Retinal pigment epithelial cell (primary cell): ENCODE measurements around the gene GALNS.

ENCODE experiments used
- DNase-seq: peaks from one replicate; pipeline ENCODE4 v3.0.0-alpha.2; 2010; ENCODE audit warnings: low read depth
- H3K4me3 ChIP-seq: 2 replicates; pipeline ENCODE4 v1.5.1; 2011; ENCODE audit warnings: mild to moderate bottlenecking, low read length, control low read depth, moderate library complexity
- TF ChIP-seq, protein P1 (sequence below): conservative IDR thresholded peaks from 2 replicates; pipeline ENCODE4 v1.5.1; 2011; ENCODE audit warnings: low read depth, low read length, control low read depth, inconsistent platforms

Gene GALNS, protein sequence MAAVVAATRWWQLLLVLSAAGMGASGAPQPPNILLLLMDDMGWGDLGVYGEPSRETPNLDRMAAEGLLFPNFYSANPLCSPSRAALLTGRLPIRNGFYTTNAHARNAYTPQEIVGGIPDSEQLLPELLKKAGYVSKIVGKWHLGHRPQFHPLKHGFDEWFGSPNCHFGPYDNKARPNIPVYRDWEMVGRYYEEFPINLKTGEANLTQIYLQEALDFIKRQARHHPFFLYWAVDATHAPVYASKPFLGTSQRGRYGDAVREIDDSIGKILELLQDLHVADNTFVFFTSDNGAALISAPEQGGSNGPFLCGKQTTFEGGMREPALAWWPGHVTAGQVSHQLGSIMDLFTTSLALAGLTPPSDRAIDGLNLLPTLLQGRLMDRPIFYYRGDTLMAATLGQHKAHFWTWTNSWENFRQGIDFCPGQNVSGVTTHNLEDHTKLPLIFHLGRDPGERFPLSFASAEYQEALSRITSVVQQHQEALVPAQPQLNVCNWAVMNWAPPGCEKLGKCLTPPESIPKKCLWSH

DNA sequence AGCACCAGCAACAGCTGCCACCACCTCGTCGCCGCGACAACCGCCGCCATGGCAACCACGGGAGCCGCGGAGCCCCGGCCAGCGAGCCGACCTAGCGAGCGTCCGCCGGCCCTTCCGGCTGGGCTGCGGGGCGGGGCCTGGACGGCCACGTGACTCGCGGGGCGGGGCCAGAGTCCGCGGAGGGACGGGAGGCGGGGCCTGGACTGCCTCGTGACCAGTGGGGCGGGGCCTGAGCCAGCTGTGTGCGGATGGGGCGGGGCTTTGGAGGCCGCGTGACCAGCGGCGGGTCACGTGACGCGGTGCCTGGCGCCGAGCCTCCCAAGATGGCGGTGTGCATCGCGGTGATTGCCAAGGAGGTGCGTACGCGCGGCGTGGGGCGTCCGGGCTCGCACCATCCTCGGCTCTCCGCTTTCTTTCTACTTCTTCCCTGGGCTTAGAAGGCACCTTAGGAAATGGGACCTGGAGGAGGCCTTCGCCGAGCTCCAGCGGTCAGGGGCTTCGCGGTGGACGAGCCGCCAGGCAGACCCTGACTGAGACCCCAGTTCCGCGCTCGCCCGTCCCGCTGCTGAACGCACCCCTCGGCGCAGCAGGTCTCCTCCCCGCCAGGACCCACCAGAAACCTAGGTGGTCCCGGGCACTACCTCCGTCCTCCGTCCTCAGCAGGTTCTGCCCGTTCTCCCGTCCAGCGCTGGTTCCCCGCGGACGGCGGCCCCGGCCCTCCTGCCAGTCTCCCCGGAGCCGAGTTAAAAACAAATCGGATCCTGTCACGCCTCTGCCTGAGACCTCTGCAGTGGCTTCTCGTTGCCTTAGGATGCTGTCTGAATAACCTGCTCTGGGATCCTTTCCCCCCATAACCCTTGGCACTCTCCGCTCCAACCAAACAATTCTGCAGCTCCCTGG lies at the start of gene GALNS, which contains the start of gene TRAPPC2L:
Gene GALNS, minus strand, starts transcription at position 120 of the 900 bp plus-strand sequence. Its CDS starts 70 bp downstream, at position 50.
Gene TRAPPC2L, plus strand, starts transcription at position 300 of the 900 bp plus-strand sequence. Its CDS starts 24 bp downstream, at position 324.
- TF ChIP-seq, protein P1, sequence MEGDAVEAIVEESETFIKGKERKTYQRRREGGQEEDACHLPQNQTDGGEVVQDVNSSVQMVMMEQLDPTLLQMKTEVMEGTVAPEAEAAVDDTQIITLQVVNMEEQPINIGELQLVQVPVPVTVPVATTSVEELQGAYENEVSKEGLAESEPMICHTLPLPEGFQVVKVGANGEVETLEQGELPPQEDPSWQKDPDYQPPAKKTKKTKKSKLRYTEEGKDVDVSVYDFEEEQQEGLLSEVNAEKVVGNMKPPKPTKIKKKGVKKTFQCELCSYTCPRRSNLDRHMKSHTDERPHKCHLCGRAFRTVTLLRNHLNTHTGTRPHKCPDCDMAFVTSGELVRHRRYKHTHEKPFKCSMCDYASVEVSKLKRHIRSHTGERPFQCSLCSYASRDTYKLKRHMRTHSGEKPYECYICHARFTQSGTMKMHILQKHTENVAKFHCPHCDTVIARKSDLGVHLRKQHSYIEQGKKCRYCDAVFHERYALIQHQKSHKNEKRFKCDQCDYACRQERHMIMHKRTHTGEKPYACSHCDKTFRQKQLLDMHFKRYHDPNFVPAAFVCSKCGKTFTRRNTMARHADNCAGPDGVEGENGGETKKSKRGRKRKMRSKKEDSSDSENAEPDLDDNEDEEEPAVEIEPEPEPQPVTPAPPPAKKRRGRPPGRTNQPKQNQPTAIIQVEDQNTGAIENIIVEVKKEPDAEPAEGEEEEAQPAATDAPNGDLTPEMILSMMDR: no peak
- DNase-seq: peak; percentile 65

DNA sequence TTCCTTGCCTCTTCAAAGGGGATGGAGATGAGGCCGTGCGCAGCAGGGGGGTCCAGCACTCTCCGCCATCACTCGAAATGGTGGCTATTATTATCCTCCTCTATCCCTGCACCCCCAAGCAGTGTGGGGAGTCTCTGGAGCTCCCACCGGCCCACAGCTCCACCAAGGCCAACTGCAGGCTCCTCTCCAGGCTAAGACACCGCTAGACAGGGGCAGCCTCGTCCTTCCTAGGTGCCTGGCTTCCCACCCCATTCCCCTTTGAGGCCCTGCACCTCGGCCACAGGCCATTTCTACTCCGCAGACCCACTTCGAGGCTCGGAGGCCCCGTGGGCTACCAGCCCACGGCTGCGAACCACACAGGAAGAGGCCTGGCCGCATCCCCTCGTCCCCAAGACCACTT lies 49.3 kb upstream of the GALNS start:
- DNase-seq: no peak
- H3K4me3 ChIP-seq: no peak overlapping the region
- TF ChIP-seq, protein P1: no peak

More for the DNA sequence above, at the start of gene GALNS, which contains the start of gene TRAPPC2L:
- H3K4me3 ChIP-seq: peak within 1 kb of the TSS; percentile 99

DNA sequence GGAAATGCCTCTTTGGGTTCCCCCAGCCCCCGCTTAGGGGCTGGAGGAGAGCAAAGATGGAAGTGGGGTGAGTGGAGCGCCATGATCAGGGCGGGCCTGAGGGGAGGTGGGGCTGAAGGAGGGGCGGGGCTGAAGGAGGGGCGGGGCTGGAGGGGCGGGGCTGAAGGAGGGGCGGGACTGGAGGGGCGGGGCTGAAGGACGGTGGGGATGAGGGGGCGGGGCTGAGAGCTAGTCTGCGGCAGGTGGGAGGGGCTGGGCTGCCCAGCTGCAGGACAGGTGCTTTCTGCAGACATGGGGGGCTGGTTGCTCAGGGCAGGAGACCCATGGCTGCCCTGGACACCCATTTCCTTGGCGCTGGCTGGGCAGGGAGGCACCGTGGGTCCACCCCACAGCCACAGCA lies 48.8 kb upstream of the GALNS start:
- no peak overlapping the region for H3K4me3 ChIP-seq
- TF ChIP-seq, protein P1: no peak
- no peak for DNase-seq

DNA sequence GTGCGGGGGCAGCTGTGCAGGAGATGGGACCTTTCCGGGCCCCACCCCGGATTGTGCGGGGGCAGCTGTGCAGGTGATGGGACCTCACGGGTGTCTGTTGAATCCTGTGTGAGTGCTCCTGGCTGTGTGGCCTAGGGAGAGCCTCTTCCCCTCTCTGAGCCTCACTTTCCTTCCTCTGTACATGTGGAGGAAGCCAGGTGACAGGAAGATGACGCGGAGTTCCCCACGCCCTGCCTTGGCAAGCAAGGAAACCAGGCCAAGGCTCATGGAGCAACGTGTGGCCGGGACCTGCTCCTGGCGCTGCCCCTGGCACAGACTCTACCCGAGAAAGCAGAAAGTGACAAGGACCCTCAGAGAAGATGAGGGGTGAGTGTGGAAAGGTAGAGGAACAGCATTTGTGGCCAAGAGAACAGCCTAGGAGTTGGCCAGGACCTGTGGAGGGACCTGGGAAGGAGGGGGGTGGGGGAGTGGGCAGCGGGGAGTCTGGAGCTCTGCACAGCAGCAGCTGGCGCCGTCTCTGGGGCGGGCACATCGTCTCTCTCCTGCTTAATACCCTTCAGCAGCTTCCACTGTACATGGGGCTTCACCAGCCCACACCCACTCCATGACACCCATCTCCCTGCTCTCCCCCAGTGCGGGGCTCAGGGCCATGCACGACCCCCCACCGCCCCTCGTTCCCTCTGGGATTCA lies 48.1 kb upstream of the GALNS start:
- no peak overlapping the region for H3K4me3 ChIP-seq
- TF ChIP-seq, protein P1: no peak
- no peak for DNase-seq

DNA sequence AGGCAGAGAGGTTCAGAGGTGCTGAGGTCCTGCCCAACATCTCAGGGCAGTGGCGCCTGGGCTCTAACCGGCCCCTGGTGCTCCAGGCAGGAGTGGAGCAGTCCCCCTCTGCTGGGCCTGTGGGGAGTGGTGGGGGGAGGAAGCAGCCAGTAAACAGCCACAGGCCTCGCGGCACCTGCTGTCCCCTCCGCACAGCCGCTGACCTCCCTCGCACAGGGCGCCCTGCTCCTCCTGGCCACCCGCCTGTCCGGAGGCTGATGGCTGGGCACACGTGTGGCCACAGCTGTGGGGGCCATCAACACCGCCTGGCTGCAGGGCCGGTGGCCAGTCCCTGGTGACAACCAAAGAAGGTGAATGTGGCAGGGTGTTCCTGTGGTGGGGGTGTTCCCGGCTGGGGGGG lies 46.5 kb upstream of the GALNS start:
- TF ChIP-seq, protein P1: no peak
- H3K4me3 ChIP-seq: no peak overlapping the region
- DNase-seq: no peak

DNA sequence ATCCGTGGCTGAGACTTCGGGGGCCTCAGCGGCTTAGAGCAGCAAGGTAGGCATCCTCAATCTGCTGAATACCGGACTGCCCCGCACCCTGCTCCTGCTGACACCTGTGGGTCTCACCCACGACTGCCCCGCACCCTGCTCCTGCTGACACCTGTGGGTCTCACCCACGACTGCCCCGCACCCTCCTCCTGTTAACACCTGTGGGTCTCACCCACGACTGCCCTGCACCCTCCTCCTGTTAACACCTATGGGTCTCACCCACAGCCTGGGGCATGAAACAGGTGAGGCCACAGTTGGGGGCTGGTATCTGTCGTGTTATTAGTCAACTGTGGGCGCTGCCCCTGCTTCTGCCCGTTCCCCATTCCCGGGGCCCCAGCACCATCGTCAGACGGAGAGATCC lies 46.0 kb upstream of the GALNS start:
- no peak for DNase-seq
- TF ChIP-seq, protein P1: no peak
- no peak overlapping the region for H3K4me3 ChIP-seq
